GOT3 (cell line): ENCODE data around the gene APOBEC3G.

Source experiments
- DNase-seq: peaks from one replicate; lab custom pipeline; 2025; ENCODE audit warnings: mixed read lengths; lab: John Stamatoyannopoulos, UW

The APOBEC3G gene

GRCh38 chr22:39091126-39092081, 14.3 kb downstream of the APOBEC3G start:
- no peak for DNase-seq

- no peak for DNase-seq
Measured at GRCh38 chr22:39092111-39092862, 15.2 kb downstream of the APOBEC3G start.

GRCh38 chr22:39094717-39095389, 17.8 kb downstream of the APOBEC3G start:
- DNase-seq = no peak

- DNase-seq = no peak
Measured at GRCh38 chr22:39095971-39096370, 18.9 kb downstream of the APOBEC3G start.

- DNase-seq = no peak
Measured at GRCh38 chr22:39097098-39098020, 20.3 kb downstream of the APOBEC3G start, which contains the start of gene APOBEC3H. TSS of gene APOBEC3H (plus strand) at chr22:39097244. CDS start at chr22:39100279, 3,035 bp downstream.

- no peak for DNase-seq
Measured at GRCh38 chr22:39098026-39098425, 21.0 kb downstream of the APOBEC3G start.

GRCh38 chr22:39098576-39098975, 21.5 kb downstream of the APOBEC3G start:
- DNase-seq = no peak

- DNase-seq = no peak
Measured at GRCh38 chr22:39101226-39101625, 24.2 kb downstream of the APOBEC3G start.

GRCh38 chr22:39103431-39103830, 26.4 kb downstream of the APOBEC3G start:
- DNase-seq = no peak

- DNase-seq = no peak
Measured at GRCh38 chr22:39106326-39106725, 29.3 kb downstream of the APOBEC3G start.

GRCh38 chr22:39108487-39108886, 31.4 kb downstream of the APOBEC3G start:
- no peak for DNase-seq

- no peak for DNase-seq
Measured at GRCh38 chr22:39109361-39109760, 32.3 kb downstream of the APOBEC3G start.

- DNase-seq = no peak
Measured at GRCh38 chr22:39110631-39111561, 33.8 kb downstream of the APOBEC3G start.

GRCh38 chr22:39114112-39114511, 37.0 kb downstream of the APOBEC3G start:
- DNase-seq = no peak

GRCh38 chr22:39115570-39115969, 38.5 kb downstream of the APOBEC3G start:
- DNase-seq = no peak

GRCh38 chr22:39115977-39116621, 39.0 kb downstream of the APOBEC3G start:
- DNase-seq = no peak

- no peak for DNase-seq
Measured at GRCh38 chr22:39117585-39118191, 40.6 kb downstream of the APOBEC3G start.

GRCh38 chr22:39120983-39121382, 43.9 kb downstream of the APOBEC3G start:
- no peak for DNase-seq
